Activated CD8-positive, alpha-beta T cell treated with anti-CD3 and anti-CD28 coated beads for 36 hours (primary cell): ENCODE results near the gene OR10H1. TPM values are rescaled to one million over a fixed set of nuclear protein-coding genes. Genes with fewer than 3 reads are reported as not detected.
A peak's percentile ranks its signal among the peaks of the same experiment; 100 is the strongest.
"Not testable (repeated sequence)": the region's sequence is repeated elsewhere in the genome, so short reads cannot be mapped to it uniquely, and the experiment has no call there.

Experiments used
- ATAC-seq: fragments of 200-7000 bp; cut with Tn5 transposase; one replicate; pipeline ENCODE4 v1.10.0; 2021; ENCODE audit warnings: mild to moderate bottlenecking, moderate library complexity
- CTCF ChIA-PET: fragments of 350-600 bp; sonication (Branson Sonifier 250); formaldehyde crosslinking; loops from one replicate; lab custom pipeline; 2021; ENCODE audit warnings: antibody characterized with exemption; lab: Charles Lee
- POLR2A ChIA-PET: fragments of 350-600 bp; sonication (Branson Sonifier 250); formaldehyde crosslinking; loops from one replicate; lab custom pipeline; 2021; ENCODE audit warnings: antibody characterized with exemption; lab: Charles Lee
- DNase-seq: peaks from one replicate; pipeline ENCODE4 v3.0.0-alpha.2; 2020
- H3K27ac Mint-ChIP-seq: one replicate; pipeline ENCODE4 v1.8.0; 2021; ENCODE audit warnings: mild to moderate bottlenecking, mixed read lengths
- H3K27me3 Mint-ChIP-seq: one replicate; pipeline ENCODE4 v1.8.0; 2021; ENCODE audit warnings: mixed read lengths
- H3K36me3 Mint-ChIP-seq: one replicate; pipeline ENCODE4 v1.8.0; 2021; ENCODE audit warnings: low read depth, mixed read lengths
- H3K4me1 Mint-ChIP-seq: one replicate; pipeline ENCODE4 v1.8.0; 2021; ENCODE audit warnings: low read depth, mixed read lengths
- H3K4me3 Mint-ChIP-seq: one replicate; pipeline ENCODE4 v1.8.0; 2021; ENCODE audit warnings: mild to moderate bottlenecking, moderate library complexity, mixed read lengths
- H3K9me3 Mint-ChIP-seq: one replicate; pipeline ENCODE4 v1.8.0; 2021; ENCODE audit warnings: mixed read lengths
- CTCF ChIP-seq: fragments of 200-600 bp; IDR thresholded peaks from one replicate; pipeline ENCODE4 v1.8.0; 2022; ENCODE audit warnings: antibody characterized with exemption, mild to moderate bottlenecking
- intact Hi-C: fragments of 100-400 bp; cut with micrococcal nuclease; formaldehyde crosslinking; loops from one replicate; pipeline ENCODE4 v1.10.0; 2022
- total RNA-seq, 2 experiments: library from RNA; stranded (reverse); gene quantifications; one replicate each; pipeline ENCODE4 v1.2.3, GENCODE V29; 2021

OR10H1 gene
- total RNA-seq, 2 experiments from 2014 or later: not detected

- POLR2A ChIA-PET: no interaction called here
- Mint-ChIP-seq H3K27ac (no peak overlapping the region), H3K4me3 (no peak overlapping the region), H3K4me1 (peaks cover 7% of the 10 kb centered on the region), H3K36me3 (no peaks in the 10 kb centered on the region), H3K27me3 (peaks cover 1% of the 10 kb centered on the region), H3K9me3 (no peaks in the 10 kb centered on the region)
- no peak for ATAC-seq
- DNase-seq: no peak
- intact Hi-C loops: no loop called here
- CTCF ChIA-PET: no interaction called here
- TF ChIP-seq CTCF: no peak
Measured at GRCh38 chr19:15813916-15814315, 1.5 kb downstream of the OR10H1 start.

GRCh38 chr19:15812060-15812722 lies 3.3 kb downstream of the OR10H1 start:
- POLR2A ChIA-PET: no interaction called here
- H3K27me3 Mint-ChIP-seq: peaks cover 1% of the 10 kb centered on the region
- no peak for ATAC-seq
- H3K36me3 Mint-ChIP-seq: no peaks in the 10 kb centered on the region
- peak; percentile 28 for DNase-seq
- intact Hi-C loops: no loop called here
- peaks cover 7% of the 10 kb centered on the region for H3K4me1 Mint-ChIP-seq
- CTCF ChIA-PET: interaction anchor here (0.7 to 1.3 kb wide), 3 partner anchors 15 to 180 kb away, joined by 3 to 4 read pairs (median 3); no protein-coding TSS in a partner anchor
- H3K27ac Mint-ChIP-seq: no peak overlapping the region
- TF ChIP-seq CTCF: no peak
- H3K4me3 Mint-ChIP-seq: no peak overlapping the region
- H3K9me3 Mint-ChIP-seq: no peaks in the 10 kb centered on the region

GRCh38 chr19:15811476-15811875 lies 4.0 kb downstream of the OR10H1 start:
- intact Hi-C loops: no loop called here
- no peak overlapping the region for H3K4me3 Mint-ChIP-seq
- no peaks in the 10 kb centered on the region for H3K9me3 Mint-ChIP-seq
- H3K36me3 Mint-ChIP-seq: no peaks in the 10 kb centered on the region
- TF ChIP-seq CTCF: no peak
- no peak overlapping the region for H3K27ac Mint-ChIP-seq
- H3K4me1 Mint-ChIP-seq: peaks cover 7% of the 10 kb centered on the region
- DNase-seq: no peak
- no peak for ATAC-seq
- peaks cover 1% of the 10 kb centered on the region for H3K27me3 Mint-ChIP-seq
- POLR2A ChIA-PET: no interaction called here
- CTCF ChIA-PET: interaction anchor here (1.0 to 1.3 kb wide), 2 partner anchors 60 to 181 kb away, joined by 3 to 4 read pairs; no protein-coding TSS in a partner anchor

GRCh38 chr19:15810335-15810734 lies 5.1 kb downstream of the OR10H1 start:
- ATAC-seq: no peak

GRCh38 chr19:15794279-15794678 lies 21.2 kb downstream of the OR10H1 start:
- DNase-seq, ATAC-seq, intact Hi-C loops, CTCF ChIA-PET, POLR2A ChIA-PET, H3K27me3 Mint-ChIP-seq, H3K36me3 Mint-ChIP-seq, H3K27ac Mint-ChIP-seq, H3K4me1 Mint-ChIP-seq, H3K4me3 Mint-ChIP-seq, H3K9me3 Mint-ChIP-seq: not testable (repeated sequence)

More at GRCh38 chr19:15810335-15810734, 5.1 kb downstream of the OR10H1 start:
- Mint-ChIP-seq H3K4me3 (no peak overlapping the region), H3K4me1 (peaks cover 7% of the 10 kb centered on the region), H3K27me3 (peaks cover 1% of the 10 kb centered on the region), H3K36me3 (no peaks in the 10 kb centered on the region), H3K27ac (no peak overlapping the region), H3K9me3 (no peaks in the 10 kb centered on the region)
- ChIA-PET POLR2A (no interaction called here), CTCF (no interaction called here)
- no peak for DNase-seq
- no peak for TF ChIP-seq CTCF
- intact Hi-C loops: no loop called here
